HG03469 (cell line): ENCODE data around the gene C7orf33.

Experiments
- ATAC-seq: cut with Tn5 transposase; IDR thresholded peaks from one replicate; pipeline ENCODE4 v1.9.1; 2021; ENCODE audit warnings: mild to moderate bottlenecking, moderate library complexity, moderate number of reproducible peaks; ENCODE audit not compliant: unreplicated experiment

Gene C7orf33

GRCh38 chr7:148624735-148625134 lies 34.2 kb downstream of the C7orf33 start:
- ATAC-seq: no peak

DNA sequence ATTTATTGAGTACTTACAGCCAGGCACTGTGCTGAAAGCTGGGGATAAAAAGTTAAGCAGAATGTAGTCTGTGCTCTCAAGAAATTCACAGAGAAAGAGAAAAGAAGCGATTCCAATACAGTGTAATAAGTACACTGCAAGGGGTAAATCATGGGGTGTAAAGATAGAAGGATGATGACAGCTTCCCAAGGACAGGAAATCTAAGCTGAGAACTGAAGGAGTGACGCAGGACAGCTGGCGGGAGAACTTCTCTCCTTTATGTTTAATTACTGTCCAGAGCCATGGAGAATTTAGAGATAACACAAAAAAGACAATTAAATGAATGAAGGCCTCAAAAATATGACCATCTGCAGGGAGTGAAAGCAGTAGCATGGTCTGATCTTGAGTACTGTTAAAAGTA lies 34.8 kb downstream of the C7orf33 start:
- no peak for ATAC-seq

DNA sequence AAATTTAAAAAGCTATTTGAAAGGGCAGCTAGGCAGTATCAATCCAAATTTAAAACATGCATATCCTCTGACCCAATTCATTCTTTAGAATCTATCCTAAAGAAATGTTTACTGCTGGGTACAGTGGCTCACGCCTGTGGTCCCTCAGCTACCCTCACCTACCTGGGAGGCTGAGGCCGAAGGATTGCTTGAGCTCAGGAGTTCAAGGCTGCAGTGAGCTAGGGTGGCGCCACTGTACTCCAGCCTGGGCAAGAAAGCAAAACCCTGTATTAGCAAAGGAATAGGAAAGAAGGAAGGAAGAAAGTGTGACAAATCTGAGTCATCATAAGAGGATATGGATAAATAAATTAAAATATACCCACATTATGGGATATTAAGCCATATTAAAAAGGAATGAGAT lies 36.3 kb downstream of the C7orf33 start:
- ATAC-seq: no peak

GRCh38 chr7:148628011-148628410 lies 37.4 kb downstream of the C7orf33 start:
- no peak for ATAC-seq

DNA sequence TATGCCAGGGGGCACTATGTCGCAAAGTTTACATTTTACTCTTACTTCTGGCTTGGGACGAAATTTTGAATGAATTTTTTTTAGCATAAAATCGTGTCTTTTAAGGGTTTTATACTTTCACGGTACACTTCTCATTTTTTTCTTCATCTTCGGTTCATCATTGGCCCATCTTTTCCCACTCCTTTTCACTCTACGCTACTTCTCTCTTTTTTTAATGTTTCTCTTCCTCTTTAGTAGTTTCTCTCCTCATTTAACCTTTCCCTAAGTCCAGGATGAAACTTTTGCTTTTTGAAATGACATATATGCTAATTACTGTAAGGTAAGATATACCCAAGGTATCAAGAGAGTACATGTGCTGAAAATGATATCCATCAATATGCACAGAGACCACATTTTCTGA lies 39.5 kb downstream of the C7orf33 start:
- no peak for ATAC-seq

GRCh38 chr7:148633761-148634160 lies 43.2 kb downstream of the C7orf33 start:
- no peak for ATAC-seq

- ATAC-seq: no peak
Observed at GRCh38 chr7:148637094-148637493, 46.5 kb downstream of the C7orf33 start.

DNA sequence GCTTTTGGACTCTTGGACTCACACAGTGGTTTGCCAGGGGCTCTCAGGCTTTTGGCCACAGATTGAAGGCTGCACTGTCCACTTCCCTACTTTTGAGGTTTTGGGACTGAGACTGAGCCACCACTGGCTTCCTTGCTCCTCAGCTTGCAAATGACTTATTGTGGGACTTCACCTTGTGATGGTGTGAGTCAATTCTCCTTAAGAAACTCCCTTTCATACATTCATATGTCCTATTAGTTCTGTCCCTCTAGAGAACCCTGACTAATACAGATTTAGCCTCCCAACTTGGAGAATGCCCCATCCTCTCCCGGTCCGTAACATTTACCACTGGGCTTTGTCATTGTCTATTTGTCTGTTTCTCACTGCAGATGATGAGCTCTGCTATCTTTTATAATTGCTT lies 55.3 kb downstream of the C7orf33 start:
- no peak for ATAC-seq

GRCh38 chr7:148650232-148650858 lies 59.8 kb downstream of the C7orf33 start:
- no peak for ATAC-seq

DNA sequence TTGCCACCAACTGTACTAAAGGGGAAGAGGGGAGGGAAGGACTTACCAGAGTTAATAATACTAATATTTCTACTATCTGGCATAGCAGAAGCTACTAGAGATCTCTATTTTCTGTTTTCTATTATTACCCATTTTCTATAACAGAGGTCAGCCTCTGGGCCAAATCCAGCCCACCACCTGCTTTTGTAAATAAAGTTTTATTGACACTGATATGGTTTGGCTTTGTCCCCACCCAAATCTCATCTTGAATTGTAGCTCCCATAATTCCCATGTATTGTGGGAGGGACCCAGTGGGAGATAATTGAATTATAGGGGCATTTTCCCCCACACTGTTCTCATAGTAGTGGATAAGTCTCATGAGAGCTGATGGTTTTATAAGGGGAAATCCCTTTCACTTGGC lies 62.2 kb downstream of the C7orf33 start:
- no peak for ATAC-seq

- ATAC-seq: no peak
Observed at GRCh38 chr7:148657929-148658328, 67.4 kb downstream of the C7orf33 start.

- ATAC-seq: no peak
Observed at GRCh38 chr7:148661471-148661870, 70.9 kb downstream of the C7orf33 start.

DNA sequence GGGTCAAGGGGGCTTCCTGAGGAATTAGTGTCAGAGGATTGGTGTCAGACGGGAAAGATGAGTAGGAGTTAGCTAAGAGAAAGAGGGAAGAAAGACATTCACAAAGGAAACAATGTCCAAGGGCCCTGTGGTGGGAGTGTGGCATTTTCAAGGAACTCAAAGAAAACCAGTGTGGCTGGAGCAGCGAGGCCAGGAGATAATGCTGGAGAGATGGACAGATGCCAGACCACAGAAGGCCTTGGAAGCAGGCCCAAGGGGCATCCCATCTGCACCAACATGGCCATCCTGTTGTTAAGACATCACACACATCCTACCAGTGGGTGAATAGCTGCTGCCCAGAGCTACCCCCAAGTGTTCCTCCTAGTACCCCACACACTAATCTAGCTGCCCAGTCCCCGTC lies 72.1 kb downstream of the C7orf33 start:
- no peak for ATAC-seq

- no peak for ATAC-seq
Observed at GRCh38 chr7:148664324-148664723, 73.8 kb downstream of the C7orf33 start.

DNA sequence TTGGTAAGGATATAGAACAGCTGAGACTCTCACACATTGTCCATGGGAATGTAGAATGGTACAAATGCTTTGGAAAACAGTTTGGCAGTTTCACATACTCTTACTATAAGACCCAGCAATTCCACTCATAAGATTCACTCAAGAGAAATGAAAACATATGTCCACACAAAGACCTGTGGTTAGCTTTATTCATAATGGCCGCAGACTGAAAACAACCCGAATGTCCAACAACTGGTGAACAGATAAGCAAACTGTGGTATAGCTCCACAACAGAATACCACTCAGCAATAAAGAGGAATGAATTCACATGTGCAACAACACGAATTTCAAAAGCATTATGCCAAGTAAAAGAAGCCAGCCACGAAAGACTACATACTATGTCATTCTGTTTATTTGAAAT lies 74.7 kb downstream of the C7orf33 start:
- no peak for ATAC-seq
